ELF-1 (cell line): ENCODE results near the gene CD48.

Experiments
- DNase-seq: peaks from one replicate; pipeline ENCODE4 v3.0.0-alpha.2; 2016; ENCODE audit warnings: low read depth, low spot score

CD48 gene

DNA sequence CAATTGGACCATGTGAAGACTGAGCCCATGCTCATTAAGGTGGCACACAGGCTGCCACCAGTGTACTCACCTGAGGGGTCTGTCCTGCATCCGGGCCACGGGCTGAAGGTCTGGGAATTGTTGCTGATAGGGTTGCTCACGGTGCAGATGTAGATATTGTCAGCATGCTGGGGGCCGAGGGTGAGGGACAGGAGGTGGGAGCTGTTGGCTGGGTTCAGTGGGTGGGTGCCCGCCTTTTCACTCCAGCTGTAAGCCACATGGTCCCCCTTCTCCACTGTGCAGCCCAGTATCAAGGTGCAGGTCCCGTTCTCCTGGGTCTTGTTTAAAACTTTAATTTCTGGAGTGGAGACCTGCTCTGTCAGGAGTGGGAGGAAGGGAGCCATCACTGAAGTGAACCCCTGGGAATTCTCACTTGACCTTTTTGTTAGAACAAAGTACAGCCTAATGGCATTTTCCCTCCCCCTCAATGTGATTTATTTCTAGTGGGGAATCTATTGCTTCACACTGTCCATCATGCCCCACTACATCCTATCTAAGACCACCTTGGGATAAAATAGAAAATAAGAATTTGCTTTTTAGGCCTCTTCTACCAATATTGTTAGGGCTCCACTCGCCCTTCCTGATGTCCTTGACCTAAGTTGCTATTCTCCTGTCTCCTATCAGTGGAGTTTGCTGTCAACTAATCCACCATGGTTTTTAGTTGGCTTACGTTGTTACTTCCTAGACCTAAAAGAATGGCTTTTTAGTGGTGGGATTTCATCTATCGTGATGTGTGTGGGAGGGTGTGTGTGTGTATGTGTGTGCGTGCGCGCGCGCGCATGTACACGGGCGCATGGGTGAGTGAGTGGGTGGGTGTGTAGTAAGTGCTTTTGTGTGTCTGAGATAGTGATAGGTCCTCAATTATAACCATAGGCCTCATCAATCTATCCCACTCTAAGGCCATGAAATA is 76.8 kb downstream of the CD48 start:
- DNase-seq = no peak

DNA sequence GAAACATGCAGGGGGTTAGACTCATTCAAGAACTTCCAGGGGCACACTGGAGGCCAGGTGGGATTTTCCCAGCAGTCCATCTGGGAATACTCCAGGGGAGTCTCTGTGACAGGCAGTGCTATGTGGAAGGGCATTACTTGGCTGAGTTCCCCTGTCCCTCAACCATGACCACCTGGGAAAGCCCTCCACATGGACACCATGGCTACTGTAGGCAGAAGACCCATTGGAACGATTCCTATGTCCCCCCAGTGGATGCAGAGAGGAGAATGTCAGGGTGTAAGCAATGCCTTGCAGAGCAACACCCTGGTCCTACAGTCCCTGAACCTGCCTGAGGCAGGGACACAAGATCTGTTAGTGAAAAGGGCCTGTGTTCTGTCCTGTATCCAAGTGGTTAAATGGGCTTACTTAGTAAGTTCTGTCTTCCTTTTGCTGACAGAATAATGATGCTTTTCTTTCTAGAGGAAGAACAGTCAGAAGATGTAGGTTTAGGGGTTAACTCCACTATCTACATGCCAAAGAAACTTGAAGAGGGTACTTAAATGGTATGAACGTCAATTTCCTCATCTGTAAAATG is 78.2 kb downstream of the CD48 start:
- no peak for DNase-seq

- DNase-seq = no peak
Measured at GRCh38 chr1:160631983-160632625, 79.5 kb downstream of the CD48 start.

GRCh38 chr1:160630523-160631451 is 80.8 kb downstream of the CD48 start:
- DNase-seq = peak; percentile 72

- peak; percentile 70 for DNase-seq
Measured at GRCh38 chr1:160629286-160630210, 82.1 kb downstream of the CD48 start.

- DNase-seq = peak; percentile 44
Measured at GRCh38 chr1:160628799-160629263, 82.8 kb downstream of the CD48 start.
